ENCODE results near the gene ADD2.
"Not testable (repeated sequence)": the region's sequence is repeated elsewhere in the genome, so short reads cannot be mapped to it uniquely, and the experiment has no call there.

ADD2 gene

DNA sequence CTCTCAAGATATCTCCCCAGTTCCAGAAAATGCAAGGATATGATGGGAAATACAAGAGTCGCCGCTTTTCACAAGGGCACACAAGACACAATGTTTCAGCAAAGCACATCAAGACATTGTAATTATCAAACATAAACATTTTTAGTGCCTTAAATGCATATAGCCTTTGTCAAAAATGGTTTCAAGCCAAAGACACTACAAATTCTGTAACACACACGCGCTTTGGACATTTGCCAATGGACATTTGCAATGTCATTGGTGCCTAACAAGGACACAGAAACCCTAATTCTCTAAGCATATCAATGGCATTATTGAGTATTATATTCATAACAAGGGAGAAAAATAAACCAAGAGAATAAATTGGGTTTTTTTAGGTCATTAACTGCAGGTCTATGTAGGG is 16.1 kb downstream of the ADD2 start:
- no peak for DNase-seq (ENCODE audit: low read depth)

DNA sequence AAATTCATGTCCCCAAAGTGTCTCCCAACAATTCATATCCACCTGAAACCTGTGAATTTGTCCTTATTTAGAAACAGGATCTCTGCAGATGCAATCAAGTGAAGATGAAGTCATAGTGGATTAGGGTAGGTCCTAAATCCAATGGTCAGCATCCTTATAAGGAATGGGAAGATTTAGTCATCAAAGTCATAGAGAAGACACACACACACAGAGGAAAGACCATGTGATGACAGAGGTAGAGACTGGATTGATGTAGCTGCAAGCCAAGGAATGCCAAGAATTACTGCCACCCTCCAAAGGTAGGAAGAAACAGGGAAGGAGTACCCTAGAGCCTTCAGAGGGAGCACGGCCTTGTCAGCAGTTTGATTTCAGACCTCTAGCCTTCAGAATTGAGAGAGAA is 17.7 kb downstream of the ADD2 start:
- DNase-seq (ENCODE audit: low read depth): no peak

DNA sequence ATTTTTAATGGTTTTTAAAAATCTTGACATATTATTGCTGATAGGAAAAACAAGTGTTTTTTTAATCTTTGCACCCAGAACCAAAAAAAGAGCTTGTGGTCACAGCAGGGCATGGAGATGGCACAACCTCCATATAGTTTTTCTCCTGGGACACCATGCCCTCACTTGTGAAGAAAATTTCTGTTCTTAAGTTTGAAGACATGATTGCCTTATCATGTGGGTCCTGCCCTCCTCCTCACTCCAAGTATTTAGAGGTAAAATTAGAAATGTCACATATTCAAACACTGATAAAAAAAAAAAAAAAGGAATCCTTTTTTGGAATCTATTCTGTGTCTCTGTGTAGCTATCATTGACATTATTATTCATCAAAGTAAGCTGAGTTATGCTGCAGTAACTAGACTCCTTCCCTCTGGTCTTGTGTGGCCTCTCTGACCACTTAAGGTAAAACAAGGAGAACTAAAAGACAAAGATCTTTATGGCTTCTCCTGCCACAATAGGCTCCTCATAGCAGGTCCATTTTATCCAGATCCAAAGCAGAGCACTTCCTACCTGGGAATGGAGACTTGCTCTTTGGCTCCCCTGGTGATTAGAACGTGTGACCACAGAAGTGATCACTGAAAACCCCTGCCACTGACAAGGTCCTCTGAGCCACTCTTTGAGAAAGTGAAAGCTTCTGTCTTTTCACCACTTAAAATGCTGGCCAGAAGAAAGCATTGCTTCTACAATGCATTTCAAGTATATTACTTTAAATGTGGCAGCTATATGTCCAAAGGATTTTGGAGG is 19.8 kb downstream of the ADD2 start:
- DNase-seq (ENCODE audit: low read depth): no peak

DNA sequence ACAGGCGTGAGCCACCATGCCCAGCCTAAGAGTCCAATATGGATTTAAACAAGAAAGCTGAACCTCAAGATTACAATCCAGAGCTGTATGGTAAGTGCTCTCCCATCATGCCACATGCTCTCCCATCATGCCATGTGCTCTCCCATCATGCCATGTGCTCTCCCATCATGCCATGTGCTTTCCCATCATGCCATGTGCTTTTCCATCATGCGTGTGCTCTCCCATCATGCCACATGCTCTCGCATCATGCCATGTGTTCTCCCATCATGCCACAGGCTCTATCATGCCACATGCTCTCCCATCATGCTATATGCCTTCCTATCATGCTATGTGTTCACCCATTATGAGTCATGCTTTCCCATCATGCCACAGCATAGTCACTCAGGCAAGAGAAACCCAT is 20.7 kb downstream of the ADD2 start:
- no peak for DNase-seq (ENCODE audit: low read depth)

DNA sequence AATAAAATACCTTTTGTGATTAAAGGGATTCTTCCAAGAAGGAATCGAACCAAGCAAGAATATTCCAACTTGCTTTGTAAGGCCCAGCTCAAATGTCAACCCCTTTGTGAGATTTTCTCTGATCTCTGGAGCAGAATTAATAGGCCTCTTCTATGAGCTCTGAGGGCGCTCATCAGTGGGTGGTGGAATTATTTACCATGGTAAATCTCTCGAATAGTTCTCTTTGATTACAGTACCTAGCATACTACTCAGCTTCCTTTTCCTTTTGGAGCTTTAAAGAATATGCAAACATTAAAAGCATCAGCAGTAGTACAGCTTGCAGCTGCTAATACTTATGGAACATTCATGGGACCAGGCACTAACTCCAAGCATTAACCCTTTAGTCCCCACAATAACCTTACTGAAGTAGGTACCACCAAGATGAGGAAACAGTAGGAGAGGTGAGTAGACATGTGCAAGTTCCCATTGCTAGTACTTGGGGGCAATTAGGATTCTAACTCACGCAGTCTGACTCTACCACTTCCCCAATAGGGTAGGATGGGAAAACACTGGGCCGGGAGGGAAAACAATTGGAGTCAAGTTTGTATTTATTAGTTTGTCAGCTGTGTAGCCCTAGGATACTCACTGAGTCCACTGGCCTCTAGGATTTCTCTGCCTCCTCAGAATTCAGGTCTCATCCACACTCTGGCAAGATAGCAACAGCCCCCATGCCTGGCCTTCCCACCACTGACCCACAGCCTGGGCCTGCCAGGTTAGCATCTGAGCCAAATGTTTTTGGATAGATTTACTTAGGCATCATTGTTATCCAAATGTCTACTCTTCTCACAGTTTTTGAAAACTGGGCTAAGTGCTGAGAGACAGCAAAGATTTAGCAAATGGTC is 21.7 kb downstream of the ADD2 start:
- DNase-seq (ENCODE audit: low read depth): no peak

DNA sequence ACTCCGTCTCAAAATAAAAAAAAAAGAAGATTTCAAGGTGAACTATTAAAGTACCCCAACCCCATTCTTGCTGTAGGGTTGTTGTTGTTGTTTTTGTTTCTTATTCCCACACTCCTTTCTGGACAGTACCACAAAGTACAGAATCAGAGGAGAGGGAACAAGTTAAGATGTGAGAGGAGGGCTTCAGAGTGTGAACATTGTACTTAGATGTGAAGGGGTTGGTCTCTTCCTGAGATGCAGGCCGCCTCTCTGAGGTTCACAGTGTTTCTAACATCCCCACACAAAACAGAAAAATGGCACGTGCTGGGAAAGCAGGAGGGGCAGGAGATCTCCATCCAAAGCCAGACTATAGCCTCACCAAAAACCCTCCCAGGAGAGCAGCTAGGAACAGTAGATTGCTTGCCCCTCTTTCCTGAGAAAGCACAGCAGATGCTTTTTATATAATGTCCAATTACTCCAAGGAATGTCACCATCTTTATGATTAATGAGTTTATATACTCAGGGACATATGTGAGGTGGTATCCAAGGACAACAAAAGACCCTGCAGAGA is 22.6 kb downstream of the ADD2 start:
- DNase-seq (ENCODE audit: low read depth): no peak

DNA sequence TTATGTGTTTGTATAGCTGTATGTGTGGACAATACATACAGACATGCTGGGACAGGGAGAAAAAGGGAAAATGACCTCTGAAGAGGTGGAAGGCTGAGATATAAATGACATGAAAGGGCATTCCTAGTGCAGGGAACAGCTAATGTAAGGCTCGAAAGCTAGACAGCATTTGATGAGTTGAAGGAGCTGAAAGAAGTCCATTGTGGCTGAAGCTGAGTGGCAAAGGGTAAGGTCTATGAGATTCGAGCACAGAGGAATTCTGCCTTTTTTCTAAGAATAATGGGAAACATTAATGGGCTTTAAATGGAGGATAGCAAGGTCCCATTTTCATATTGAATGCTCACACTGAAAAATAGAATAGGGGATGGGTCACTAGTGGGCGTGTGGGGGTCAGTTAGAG is 23.6 kb downstream of the ADD2 start:
- DNase-seq (ENCODE audit: low read depth): no peak

DNA sequence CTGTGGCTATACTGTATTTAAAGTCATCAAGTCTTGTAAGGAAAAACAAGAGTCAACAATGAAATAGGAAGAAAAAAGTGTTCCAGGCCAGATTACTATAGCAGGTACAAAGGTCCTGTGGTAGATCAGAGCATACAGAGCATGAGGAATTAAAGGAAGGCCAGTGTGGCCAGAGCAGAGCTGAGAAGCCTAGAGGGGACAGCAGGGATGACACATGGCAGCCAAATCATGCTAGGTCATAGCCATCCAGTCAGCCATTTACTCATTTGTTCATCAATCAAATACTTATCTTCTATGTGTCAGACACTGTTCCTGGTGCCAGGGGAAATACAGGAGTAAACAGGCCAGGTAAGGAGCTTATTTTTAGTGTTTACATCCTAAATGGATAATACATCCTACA is 24.3 kb downstream of the ADD2 start:
- DNase-seq (ENCODE audit: low read depth): no peak

DNA sequence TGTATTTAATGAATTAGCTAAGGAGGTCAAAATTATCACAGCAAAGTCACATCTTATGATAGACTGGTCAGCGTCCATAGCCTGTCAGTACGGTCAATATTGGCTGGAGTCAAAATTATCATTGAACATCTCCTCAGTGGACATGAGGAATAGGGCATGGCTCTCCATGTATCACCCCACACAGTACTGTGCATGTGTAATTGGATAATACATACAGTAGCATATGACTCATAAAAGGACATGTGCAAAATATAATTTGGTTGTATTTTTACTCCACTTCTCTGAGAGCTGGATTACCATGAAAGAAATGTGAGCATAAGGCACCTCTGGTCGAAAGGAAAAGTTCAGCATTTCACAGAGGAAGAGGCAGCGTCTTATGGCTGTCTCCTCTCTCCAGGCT is 24.9 kb downstream of the ADD2 start:
- no peak for DNase-seq (ENCODE audit: low read depth)

DNA sequence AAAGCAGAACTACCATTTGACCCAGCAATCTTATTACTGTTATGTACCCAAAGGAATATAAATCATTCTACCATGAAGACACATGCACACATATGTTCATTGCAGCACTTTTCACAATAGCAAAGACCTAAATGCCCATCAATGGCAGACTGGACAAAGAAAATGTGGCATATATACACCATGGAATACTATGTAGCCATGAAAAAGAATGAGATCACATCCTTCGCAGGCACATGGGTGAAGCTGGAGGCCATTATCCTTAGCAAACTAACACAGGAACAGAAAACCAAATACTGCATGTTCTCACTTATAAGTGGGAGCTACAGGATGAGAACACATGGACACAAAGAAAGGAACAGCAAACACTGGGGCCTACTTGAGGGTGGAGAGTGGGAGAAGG is 28.5 kb downstream of the ADD2 start:
- not testable (repeated sequence) for DNase-seq (ENCODE audit: low read depth)

DNA sequence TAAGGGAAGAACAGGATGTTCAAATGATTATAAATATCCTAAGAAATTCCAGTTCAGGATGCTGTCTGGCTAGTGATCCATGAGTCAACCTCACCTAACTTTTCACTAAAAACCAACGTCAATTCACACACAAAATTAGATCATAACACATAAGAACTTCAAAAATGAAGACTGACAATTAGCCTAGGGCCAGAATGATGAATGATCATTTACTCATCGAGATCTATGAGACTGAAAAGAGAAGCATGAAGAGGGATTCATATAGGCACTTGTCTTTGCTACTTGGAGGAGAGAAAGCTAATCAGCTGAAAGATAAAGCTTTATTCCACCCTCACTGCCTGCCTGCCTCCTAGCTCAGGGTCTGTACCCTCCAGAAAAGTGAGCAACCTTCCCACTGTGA is 29.8 kb downstream of the ADD2 start:
- DNase-seq (ENCODE audit: low read depth): no peak

DNA sequence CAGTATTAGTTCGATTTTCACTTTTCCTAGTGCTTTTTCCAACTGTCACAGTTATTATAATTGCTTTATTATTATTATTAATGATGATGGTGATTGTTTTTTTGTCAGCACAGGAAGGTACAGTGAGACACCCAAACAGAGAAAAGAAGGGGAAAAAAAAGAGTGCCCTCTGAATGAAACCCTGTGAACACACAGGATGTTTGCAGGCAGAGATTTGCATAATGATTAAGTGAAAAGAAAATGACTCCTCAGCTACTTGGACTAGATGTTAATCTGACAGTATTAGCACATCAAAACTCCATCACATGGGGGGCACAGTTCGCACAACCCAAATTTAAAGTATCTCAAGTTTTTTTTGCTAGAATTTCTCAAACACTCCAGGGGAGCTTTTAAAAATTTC is 32.9 kb downstream of the ADD2 start:
- DNase-seq (ENCODE audit: low read depth): no peak

DNA sequence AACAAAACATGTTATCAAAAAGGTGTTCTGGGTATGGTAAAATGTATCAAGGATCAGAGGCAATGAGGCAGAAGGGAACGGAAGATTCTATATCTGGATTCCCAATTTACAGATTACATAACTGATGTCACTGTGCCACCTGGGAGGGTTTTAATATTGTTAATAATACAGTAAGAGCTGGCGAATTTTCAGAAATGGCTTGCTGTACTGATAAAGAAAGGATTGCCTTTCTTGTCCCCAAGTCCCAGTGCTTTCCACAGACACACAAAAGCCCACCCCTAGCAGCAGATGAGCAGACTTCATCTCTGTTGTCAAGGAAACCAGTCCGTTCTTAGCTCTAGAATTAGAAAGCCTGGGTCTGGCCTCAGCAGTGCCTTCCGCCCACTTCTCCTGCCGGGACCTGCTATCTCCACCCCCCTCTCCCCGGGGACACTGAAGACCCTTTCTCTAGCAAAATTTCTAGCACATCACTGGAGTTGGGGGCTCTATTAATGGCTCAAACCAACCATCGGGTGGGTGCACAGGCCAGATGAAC is 34.3 kb downstream of the ADD2 start:
- no peak for DNase-seq (ENCODE audit: low read depth)

DNA sequence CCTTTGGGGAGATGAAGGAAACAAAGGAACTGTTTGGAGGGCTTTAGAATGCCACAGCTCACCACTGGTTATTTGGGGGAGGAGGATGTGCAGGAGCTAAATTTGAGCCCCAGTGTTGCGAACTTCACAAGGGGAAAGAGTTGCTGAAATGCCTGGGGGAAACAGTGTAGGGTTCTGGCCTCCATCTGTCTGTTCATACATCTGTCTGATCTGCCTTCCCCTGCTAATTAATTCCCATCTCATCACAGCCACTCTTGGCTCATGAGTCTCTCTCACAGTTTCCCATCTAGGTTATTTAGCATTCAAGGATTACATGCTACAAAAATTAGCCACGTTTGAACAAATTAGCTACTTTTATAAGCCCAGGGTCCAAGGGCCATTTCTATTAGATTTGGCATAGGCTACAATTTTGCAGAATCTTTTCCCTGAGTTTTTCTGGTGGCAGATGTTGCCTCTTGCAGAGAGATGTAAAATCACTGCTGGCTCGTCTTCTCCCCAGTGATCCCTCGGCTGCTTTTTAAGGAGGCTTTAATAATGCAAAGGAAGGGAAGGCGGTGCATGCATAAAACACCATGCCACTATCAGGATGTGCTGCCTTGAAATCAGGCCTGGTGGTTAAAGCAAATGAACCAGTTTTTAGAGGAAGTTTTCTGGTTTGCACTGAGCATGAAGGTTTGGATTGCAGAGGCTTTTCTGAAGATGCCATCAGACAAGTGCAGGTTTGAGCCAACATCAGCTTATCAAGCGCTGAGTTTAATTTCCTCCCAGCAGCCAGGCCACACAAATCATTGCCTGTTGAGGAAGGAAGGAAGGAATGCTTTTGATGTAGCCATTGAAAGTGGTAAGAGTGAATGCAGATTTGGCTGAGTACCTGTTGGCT is 35.0 kb downstream of the ADD2 start:
- DNase-seq (ENCODE audit: low read depth): no peak

DNA sequence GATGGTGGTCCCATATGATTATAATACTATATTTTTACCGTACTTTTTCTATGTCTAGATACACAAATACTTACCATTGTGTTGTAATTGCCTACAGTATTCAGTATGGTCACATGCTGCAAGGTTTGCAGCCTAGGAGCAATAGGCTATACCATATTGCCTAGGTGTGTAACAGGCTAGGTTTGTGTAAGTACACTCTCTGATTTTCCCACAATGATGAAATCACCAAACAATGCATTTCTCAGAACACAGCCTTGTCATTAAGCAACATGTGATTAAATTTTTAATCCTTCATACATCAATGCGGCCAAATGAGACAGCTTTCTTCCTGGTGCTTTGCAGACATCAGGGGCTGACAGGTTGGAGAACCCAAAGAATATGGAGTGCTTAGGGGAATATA is 37.3 kb downstream of the ADD2 start:
- DNase-seq (ENCODE audit: low read depth): no peak

DNA sequence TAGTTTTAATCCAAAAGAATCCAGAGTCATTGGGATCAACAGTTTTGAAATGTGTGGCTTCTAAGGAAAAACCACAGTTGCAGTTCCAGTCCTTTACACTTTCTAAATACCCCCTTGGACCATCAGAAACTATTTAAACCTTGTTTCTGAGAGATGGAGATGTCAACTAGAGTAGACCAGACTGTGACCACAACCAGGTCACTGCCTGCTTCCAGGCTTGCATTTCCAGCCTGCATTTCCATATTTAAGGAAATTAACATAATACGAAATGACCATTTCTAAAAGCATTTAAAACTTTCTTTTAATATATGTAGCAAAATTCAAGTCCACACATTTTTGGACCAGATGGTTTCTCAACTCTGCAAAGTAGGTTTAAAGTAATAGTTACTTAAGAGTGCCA is 38.4 kb downstream of the ADD2 start:
- DNase-seq (ENCODE audit: low read depth): no peak

DNA sequence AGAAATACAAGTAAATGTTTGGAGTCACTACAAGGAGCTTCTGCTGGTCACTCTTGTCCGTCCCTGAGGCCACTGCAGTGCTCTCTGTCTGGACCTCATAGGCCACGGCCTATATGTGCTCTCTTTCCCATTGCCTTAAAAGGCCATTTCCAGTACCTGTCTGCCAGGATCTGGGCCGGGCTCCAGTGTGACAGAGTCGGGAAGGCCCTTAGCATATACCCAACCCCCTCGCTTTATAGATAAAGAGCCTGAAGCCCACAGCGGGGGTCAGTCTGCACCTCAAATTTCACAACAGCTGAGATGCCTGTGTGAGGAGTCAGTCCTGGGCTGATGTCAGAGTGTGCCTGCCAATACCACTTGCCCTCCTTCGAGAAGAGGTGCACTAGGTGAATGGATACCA is 39.9 kb downstream of the ADD2 start:
- no peak for DNase-seq (ENCODE audit: low read depth)

DNA sequence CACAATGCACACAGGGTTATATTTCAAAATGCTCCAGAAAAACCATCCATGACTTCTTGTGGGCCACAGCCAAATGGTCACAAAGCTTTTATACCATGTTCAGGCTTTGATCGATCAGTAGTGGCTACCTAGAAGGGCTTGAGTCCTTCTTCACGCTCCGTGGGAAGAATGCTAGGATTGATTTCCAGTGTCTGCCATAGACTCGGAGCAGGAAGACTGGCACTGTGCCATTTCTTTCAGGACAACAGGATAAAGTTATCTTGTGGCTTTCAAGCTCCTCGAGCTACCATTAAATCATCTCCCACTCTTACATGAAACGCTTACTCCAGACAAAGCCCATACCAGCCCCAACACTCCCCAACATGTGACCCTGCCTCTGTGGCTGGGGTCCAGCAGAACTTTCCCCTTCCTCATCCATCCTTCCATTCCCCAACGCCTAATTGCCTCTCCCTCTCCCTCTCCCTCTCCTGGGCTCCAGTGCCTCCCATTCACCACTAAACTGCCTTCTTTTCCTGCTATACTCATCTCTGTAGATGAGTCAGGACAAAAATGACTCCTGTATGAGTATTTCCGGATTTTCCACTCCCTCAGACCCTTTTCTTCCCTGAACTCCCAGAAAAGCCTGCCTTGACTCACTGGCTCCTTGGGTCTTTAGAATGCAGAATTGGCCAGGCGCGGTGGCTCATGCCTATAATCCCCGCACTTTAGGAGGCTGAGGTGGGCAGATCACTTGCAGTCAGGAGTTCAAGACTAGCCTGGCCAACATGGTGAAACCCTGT is 40.9 kb downstream of the ADD2 start:
- DNase-seq (ENCODE audit: low read depth): peak; percentile 13

DNA sequence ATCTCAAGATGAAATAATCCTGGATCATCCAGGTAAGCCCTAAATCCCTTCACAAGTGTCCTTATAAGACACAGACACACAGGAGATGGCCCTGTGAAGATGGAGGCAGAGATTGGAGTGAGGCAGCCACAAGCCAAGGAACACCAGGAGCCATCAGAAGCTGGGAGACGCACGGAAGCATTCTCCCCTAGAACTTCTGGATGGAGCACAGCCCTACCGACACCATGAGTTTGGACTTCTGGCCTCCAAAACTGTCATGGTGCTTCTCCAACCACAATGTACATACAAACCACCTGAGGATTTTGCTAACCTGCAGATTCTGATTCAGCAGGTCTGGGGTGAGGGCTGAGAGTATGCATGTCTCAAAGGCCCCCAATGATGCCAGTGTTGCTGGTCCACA is 42.5 kb downstream of the ADD2 start:
- DNase-seq (ENCODE audit: low read depth): no peak

DNA sequence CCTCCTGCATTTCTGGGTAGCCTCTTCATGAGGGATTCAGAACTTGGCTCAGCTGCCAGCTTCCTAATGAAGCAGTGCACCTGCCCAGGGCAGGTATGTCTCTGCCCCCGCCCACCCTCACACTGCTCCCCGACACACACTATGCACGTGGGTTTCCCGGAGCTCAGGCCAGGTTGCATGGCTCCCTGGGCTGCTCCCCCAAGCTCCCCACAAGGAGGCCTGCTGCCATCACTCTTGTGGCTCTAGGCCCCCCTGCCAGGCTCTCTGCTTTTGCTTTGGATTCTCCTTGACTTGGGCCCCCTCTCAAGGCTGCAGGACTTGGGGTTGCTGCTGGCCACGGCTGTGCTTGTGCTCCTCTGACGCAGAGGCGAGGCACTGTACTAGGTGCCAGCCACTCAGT is 43.6 kb downstream of the ADD2 start:
- DNase-seq (ENCODE audit: low read depth): no peak

DNA sequence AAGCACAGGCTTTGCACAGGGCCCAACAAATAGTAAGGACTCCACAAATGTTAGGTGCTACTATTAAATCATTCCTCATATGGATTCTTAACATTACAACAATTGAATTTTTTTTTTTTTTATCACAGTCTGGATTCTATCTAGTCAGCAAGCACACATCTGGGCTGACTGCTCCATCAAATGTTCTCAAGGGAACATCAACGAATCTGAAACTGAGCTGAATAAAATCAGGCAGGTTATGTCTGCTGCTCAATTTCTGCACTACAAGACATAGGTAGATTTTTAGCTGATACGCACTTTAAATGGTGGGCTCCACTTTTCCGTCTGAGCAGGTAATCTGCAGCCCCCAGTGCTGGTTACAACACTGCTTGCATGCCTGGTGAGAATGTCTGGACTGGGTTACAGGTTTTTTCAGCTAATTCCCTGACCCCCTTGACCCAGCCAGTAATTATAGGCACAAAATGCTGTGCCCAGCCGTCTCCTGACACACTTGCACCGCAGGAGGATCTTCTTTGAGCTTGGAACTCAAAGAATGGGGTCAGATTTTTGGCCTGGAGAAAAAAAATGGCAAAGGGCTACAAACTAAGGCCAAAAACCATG is 44.6 kb downstream of the ADD2 start:
- no peak for DNase-seq (ENCODE audit: low read depth)
